Kidney (tissue), 14 donors: ENCODE results near the gene PARVG. TPM values are rescaled to one million over a fixed set of nuclear protein-coding genes. Genes with fewer than 3 reads are reported as not detected.

ENCODE experiments used
- DNase-seq, 5 donors: peaks; one replicate each; pipeline ENCODE4 v3.0.0-alpha.2; 2013 to 2020
- FAIRE-seq: peaks from 2 replicates; lab custom pipeline; 2012; peaks lifted over from hg19 to GRCh38; lab: Jason Lieb, UNC
- H3K27ac ChIP-seq, 2 donors: one replicate each; pipeline ENCODE4 v1.7.0; 2013; ENCODE audit warnings: low read depth in 2 of 2, low read length in 2 of 2, inconsistent platforms in 1 of 2
- H3K27me3 ChIP-seq: one replicate; pipeline ENCODE4 v1.7.1; 2013; ENCODE audit warnings: low read length, inconsistent platforms; ENCODE audit not compliant: control insufficient read depth, insufficient read depth
- H3K36me3 ChIP-seq, 3 donors: one replicate each; pipeline versions ENCODE4 v1.7.0 to v1.7.1; 2013; ENCODE audit warnings: low read length in 3 of 3, control low read depth in 1 of 3, inconsistent platforms in 1 of 3; ENCODE audit not compliant: insufficient read depth in 3 of 3, control insufficient read depth in 2 of 3
- H3K4me1 ChIP-seq, 3 donors: one replicate each; pipeline versions ENCODE4 v1.7.0 to v1.7.1; 2013; ENCODE audit warnings: low read length in 3 of 3, inconsistent platforms in 1 of 3, low read depth in 1 of 3; ENCODE audit not compliant: control insufficient read depth in 2 of 3, insufficient read depth in 2 of 3
- H3K4me3 ChIP-seq, 3 donors: one replicate each; pipeline versions ENCODE4 v1.7.0 to v1.8.1; 2013; ENCODE audit warnings: low read length in 3 of 3, control low read depth in 1 of 3, inconsistent platforms in 1 of 3
- H3K9ac ChIP-seq, 3 donors: one replicate each; pipeline versions ENCODE4 v1.7.0 to v1.7.1; 2013; ENCODE audit warnings: low read length in 3 of 3, control low read depth in 1 of 3, inconsistent platforms in 1 of 3
- H3K9me3 ChIP-seq, 3 donors: one replicate each; pipeline versions ENCODE4 v1.7.0 to v1.7.1; 2013; ENCODE audit warnings: low read length in 3 of 3, control low read depth in 1 of 3, inconsistent platforms in 1 of 3; ENCODE audit not compliant: control insufficient read depth in 2 of 3, insufficient read depth in 1 of 3
- CTCF ChIP-seq: IDR thresholded peaks from 3 replicates; pipeline ENCODE4 v1.5.1; 2012; ENCODE audit warnings: mild to moderate bottlenecking, moderate library complexity, borderline replicate concordance; ENCODE audit not compliant: insufficient read depth; ENCODE audit errors: extremely low read depth
- intact Hi-C: fragments of 100-400 bp; cut with DNase I; formaldehyde crosslinking; loops from one replicate; pipeline ENCODE4 v1.11.1; 2022
- polyA plus RNA-seq: library from polyadenylated mRNA; stranded (reverse); fragments of 350-450 nt; fragmentation: Illumina TruSeq; extraction: RNeasy Lipid Tissue Mini Kit (QIAGEN cat#74804); gene quantifications from one replicate; pipeline ENCODE4 v1.2.3, GENCODE V29; 2014; ENCODE audit warnings: low read depth, low replicate concordance; ENCODE audit not compliant: insufficient read depth
- total RNA-seq: library from RNA; stranded (reverse); fragmentation: NEBNext Ultra II Directional; extraction: Animal tissue kit (Norgen Biotek cat#: 25700); gene quantifications from one replicate; pipeline ENCODE4 v1.2.1, GENCODE V29; 2021
- donor health status: control.
- donor health status: control.
- donor health status: control.
- donor health status: control.
- donor health status: control.
- donor health status: DM: yes; HTN: yes; CAD: no.
- donor health status: Normal renal cell carcinoma (clear cell type).

PARVG gene
- total and polyA plus RNA-seq, 2 donors from 2014 or later = 2.5 to 20.9 TPM

DNA sequence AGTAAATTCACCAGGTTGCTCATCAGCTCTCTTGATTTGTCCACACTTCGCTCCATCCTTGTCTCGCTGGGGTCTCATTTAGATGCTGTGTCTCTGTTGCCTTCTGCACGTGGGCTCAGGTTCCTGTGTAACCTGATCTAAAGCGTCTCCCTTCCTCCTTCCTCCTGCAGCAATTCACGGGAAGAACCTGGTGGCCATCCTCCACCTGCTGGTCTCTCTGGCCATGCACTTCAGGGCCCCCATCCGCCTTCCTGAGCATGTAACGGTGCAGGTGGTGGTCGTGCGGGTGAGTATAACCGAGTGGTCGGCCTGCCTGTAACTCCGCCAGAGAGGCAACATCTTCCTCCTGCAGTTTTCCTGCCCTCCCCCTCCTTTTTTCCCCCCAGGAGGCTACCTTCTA, 48.0 kb upstream of the PARVG start:
- Histone ChIP-seq H3K9ac (no peak overlapping the region), H3K9me3 (peaks cover 0 to 8% (median 0%) of the 10 kb centered on the region in 3 donors), H3K27me3 (no peaks in the 10 kb centered on the region), H3K36me3 (no peaks in the 10 kb centered on the region), H3K27ac (no peak overlapping the region), H3K4me3 (no peak overlapping the region), H3K4me1 (peaks cover 0 to 2% (median 0%) of the 10 kb centered on the region in 3 donors)
- DNase-seq = peak in 2 of 5 donors; percentile 21 to 37
- no peak for FAIRE-seq
- intact Hi-C loops = no loop called here
- TF ChIP-seq CTCF = no peak

GRCh38 chr22:44133161-44133560, 47.6 kb upstream of the PARVG start:
- no peak for FAIRE-seq
- Histone ChIP-seq H3K9ac (no peak overlapping the region), H3K27me3 (no peaks in the 10 kb centered on the region), H3K9me3 (peaks cover 0 to 8% (median 0%) of the 10 kb centered on the region in 3 donors), H3K4me3 (no peak overlapping the region), H3K27ac (no peak overlapping the region), H3K4me1 (peaks cover 0 to 2% (median 0%) of the 10 kb centered on the region in 3 donors), H3K36me3 (no peaks in the 10 kb centered on the region)
- no peak for DNase-seq
- no peak for TF ChIP-seq CTCF
- intact Hi-C loops = no loop called here

DNA sequence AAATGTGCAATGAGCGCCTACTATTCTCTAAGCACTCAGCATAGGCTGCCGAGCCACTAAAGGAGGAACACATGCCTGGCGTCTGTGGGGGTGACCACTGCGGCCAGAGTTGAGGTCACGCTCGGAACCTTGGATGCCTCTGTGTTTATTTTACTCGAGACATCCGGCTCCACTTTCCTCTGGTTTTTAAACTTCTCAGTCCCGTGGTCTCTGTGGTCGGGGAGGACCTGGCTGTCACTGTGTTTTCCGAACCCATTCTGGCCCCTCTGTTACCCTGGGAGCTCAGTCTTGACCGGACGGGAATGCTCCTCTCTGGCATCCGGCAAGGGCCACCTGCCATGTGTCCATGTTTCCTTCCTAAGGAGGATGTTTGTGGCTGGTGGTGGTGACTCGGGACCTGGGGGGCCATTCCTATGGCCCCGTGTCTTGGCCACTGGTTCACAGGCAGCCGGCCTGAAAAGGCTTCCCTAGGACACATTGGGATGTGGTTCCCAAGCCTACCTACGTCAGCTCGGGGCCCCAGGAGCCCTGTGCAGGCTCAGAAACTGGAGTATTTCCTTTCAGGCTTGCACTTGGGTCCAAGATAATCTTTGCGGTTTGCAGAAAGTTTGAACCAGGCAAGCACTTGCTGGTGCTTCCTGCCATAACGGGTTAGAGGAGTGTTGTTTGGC, 46.7 kb upstream of the PARVG start:
- DNase-seq (peak in 2 of 5 donors; percentile 58 to 66), FAIRE-seq (no peak)
- Histone ChIP-seq H3K9me3 (peaks cover 0 to 8% (median 0%) of the 10 kb centered on the region in 3 donors), H3K4me3 (no peak overlapping the region), H3K27me3 (no peaks in the 10 kb centered on the region), H3K27ac (no peak overlapping the region), H3K4me1 (peaks cover 0 to 2% (median 0%) of the 10 kb centered on the region in 3 donors), H3K36me3 (no peaks in the 10 kb centered on the region), H3K9ac (no peak overlapping the region)
- intact Hi-C loops = no loop called here
- no peak for TF ChIP-seq CTCF
